OCI-LY7 (cell line): ENCODE data around the gene SACM1L.

ENCODE experiments used
- CTCF ChIP-seq: fragments of 200-600 bp; sonication (generic); conservative IDR thresholded peaks from 2 replicates; pipeline ENCODE4 v1.5.1; 2014; ENCODE audit warnings: mild to moderate bottlenecking, antibody characterized with exemption, low read length, moderate library complexity, mixed read lengths
- EZH2phosphoT487 ChIP-seq: fragments of 200-600 bp; sonication (generic); IDR thresholded peaks from 2 replicates; pipeline ENCODE4 v1.6.1; 2018; ENCODE audit warnings: low read depth, borderline replicate concordance, mild to moderate bottlenecking, mixed run types, antibody characterized with exemption, low read length, moderate library complexity, mixed read lengths

GRCh38 chr3:45665101-45665572 lies 24.1 kb upstream of the SACM1L start:
- peak; percentile 87 for TF ChIP-seq CTCF
- no peak for TF ChIP-seq EZH2phosphoT487
